MG63 (cell line): ENCODE results near the gene KCNK7. TPM values are rescaled to one million over a fixed set of nuclear protein-coding genes. Genes with fewer than 3 reads are reported as not detected.

Experiments used
- DNase-seq: peaks from one replicate; pipeline ENCODE4 v3.0.0-alpha.2; 2020
- H3K27me3 ChIP-seq: fragments of 250-450 bp; sonication (Bioruptor Pico); 2 replicates; pipeline ENCODE4 v1.5.1; 2020; ENCODE audit warnings: mild to moderate bottlenecking, moderate library complexity
- H3K36me3 ChIP-seq: fragments of 250-450 bp; sonication (Bioruptor Pico); 2 replicates; pipeline ENCODE4 v1.5.1; 2020; ENCODE audit warnings: mild to moderate bottlenecking, moderate library complexity
- H3K4me3 ChIP-seq: fragments of 250-450 bp; sonication (Bioruptor Pico); 2 replicates; pipeline ENCODE4 v1.5.1; 2020; ENCODE audit warnings: mild to moderate bottlenecking, moderate library complexity
- H3K9me3 ChIP-seq: fragments of 250-450 bp; sonication (Bioruptor Pico); 2 replicates; pipeline ENCODE4 v1.5.1; 2020; ENCODE audit warnings: mild to moderate bottlenecking, moderate library complexity
- total RNA-seq: library from RNA; depleted of rRNA; stranded (reverse); fragments of >200 nt; shearing (Covaris generic); gene quantifications from 2 replicates; pipeline ENCODE4 v1.2.3, GENCODE V29; 2014; ENCODE audit warnings: low replicate concordance

KCNK7 gene
- total RNA-seq, 1 experiment from 2014 or later, result not detected

DNA sequence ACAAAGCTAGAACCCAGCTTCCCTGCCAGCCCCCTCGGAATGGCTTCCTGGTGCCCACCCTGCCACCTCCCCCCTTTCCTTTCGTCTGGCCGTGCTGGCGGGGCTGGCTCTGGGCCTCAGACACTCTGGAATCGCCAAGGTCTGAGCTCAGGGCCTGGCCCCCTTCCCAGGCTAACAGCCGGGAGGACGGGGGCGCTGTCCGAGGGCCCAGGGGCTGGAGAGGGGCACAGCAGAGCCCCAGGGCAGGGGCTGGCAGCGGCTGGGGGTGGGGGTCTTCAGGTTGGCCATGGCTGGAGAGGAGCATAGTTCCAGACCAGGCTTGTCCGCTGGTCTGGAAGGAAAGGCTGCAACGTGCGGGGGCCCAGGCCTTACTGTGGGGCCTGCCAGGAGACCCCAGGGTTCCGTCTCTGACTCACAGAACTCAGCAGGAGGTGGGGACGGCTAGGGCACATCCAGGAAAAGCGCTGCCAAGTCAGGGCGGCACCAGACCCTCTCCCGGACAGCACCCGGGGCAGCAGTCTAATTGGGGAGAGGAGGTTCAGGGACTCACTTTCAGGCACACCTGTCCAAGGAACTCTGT, 36.6 kb downstream of the KCNK7 start:
- Histone ChIP-seq H3K4me3 (peak overlapping the region; percentile 55), H3K9me3 (no peaks in the 10 kb centered on the region), H3K36me3 (peaks cover 20% of the 10 kb centered on the region), H3K27me3 (no peaks in the 10 kb centered on the region)
- DNase-seq, result peak; percentile 94

DNA sequence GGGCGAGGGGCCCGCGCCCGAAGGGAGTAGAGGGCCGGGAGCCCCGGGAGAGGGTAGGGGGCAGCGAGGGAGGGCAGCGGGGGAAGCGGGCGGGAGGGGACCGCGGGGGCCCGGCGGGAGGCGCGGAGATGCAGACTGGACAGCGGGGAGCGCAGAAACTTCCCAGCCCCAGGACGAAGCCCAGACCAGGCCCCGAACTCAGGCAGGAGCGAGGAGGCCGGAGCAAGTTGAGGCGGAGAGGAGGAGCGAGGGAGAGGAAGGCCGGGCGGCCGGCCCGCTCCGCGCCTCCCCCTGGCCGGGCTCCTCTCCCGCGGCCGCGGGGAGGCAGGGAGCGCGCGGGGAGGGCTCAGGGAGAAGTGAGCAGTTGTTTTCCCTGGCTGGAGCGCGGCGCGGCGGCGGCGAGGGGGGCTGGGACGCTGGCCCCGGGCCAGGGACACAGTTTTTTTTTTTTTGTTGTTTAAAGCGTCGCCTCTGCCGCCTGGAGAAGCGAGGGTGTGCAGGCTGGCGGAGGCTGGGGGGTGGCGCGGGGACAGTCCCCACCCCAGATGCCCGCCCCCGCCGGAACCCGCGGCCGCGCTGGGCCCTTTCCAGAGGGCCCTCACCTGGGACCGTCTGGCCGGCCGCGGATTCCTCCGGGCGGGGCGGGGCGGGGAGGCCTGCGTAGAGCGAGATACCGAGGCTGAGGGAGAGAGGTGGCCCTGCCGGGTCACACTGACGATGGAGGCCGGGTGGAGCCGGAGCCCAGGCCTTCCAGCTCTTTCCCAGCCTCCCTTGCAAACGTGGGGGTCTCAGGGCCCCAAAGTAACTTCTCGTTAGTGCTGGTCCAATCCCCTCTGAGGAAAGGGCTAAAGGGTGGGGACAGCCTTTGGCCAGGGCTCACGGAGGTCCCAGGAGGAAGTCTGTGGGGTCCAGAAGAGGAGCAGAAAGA, 37.3 kb downstream of the KCNK7 start, which contains the start of gene LTBP3:
Gene LTBP3, minus strand, starts transcription at position 358 of the 928 bp plus-strand sequence. CDS start 400 bp downstream, outside the sequence.
- peak within 1 kb of the TSS; percentile 67 for H3K4me3 ChIP-seq
- no peaks in the 10 kb centered on the region for H3K9me3 ChIP-seq
- peak; percentile 89 for DNase-seq
- H3K36me3 ChIP-seq, result peaks cover 20% of the 10 kb centered on the region
- H3K27me3 ChIP-seq, result no peaks in the 10 kb centered on the region

DNA sequence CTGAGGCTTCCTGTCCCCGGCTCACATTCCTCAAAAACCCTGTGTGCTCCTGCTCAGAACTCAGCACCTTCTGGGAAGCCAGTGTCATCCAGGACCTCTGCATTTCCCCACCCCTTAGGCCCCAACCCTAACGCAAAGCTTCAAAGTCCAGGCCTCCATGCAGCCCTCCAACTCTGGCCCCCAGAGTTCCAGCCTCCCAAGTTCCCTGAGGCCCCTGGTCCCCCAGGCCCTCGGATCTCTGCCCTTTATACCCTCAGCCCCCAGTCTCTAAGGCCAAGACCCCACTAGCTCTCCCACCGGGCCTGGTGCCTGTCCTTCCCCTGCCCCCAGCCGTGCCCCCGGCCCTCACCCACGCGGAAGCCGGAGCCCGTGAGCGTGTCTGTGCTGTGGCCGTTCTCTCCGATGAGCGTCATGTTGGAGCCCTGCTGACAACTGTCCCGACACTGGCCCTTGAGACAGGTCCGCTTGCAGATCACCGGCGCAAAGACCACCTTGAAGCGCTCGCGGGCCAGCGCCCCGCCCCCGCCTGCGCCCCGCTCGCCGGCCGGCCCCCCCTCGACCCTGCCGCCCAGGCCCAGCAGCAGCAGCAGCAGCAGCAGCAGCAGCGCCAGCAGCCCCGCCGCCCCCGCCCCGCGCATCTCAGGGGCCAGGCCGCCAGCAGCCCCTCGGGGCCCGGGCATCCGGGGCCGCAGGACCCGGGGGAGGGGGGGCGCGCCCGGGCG, 38.2 kb downstream of the KCNK7 start:
- Histone ChIP-seq H3K4me3 (peak overlapping the region; percentile 67), H3K9me3 (no peaks in the 10 kb centered on the region), H3K36me3 (peaks cover 26% of the 10 kb centered on the region), H3K27me3 (no peaks in the 10 kb centered on the region)
- no peak for DNase-seq

DNA sequence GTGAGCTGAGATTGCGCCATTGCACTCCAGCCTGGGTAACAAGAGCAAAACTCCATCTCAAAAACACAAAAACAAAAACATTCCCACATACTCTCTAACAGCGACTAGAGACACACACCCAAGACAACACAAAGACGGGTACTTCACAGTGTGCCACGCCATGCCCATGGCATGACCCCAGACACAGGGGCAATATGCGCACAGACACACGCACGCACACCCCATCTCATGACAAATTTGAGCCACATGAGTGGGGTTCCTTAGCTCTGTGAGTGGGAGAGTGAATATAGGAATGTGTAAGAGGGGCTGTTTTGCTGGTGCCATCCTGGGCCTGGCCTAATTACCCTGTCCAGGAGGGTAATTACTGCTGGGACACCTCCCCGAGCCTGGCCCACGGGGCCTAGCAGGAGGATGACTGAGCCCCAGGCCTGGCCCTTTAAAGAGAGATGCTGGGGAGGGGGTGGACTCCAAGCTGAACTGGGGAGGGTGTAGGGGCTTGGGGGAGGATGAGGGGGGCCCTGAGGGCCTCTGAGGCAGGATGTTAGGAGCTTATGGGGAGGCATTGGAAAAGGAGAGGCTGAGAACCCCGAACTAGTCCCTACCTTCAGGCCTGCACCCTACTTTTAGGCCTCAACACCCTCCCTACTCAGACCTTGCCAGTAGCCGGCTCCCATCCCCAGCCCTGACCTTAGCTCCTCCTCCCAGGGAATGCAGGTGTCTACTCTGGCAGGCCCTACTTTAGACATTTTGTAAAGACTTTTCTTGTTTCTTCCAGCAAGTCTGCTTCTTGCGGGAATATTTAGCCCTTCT, 38.9 kb downstream of the KCNK7 start:
- no peak for DNase-seq
- H3K36me3 ChIP-seq, result peaks cover 34% of the 10 kb centered on the region
- no peaks in the 10 kb centered on the region for H3K27me3 ChIP-seq
- no peaks in the 10 kb centered on the region for H3K9me3 ChIP-seq
- peak overlapping the region; percentile 67 for H3K4me3 ChIP-seq

DNA sequence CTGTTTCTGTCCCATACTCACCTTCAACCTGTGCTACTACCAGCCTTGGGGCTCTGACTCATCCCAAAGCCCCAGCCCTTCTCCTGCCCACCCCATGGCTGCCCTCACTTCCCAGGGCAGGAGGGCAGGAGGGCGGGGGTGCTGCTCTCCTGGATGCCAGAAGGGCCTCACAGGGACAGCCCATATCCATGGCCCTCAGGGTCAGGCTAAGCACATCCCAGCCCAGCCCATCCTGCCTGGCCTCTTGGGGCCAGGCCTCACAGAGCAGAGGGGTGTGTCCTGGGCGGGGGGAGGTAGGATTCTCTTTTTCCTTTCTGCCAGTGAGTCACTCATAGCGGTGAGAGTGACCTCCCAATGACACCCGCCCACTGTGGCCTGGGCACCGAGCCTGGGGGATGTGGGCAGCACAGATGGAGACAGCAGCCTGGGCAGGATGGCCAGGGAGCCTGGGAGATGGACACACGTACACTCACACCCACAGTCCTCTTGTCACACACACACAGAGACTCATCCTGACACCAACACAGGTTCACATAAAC, 39.8 kb downstream of the KCNK7 start:
- no peaks in the 10 kb centered on the region for H3K27me3 ChIP-seq
- peaks cover 43% of the 10 kb centered on the region for H3K36me3 ChIP-seq
- peak; percentile 98 for DNase-seq
- H3K4me3 ChIP-seq, result peak overlapping the region; percentile 67
- no peaks in the 10 kb centered on the region for H3K9me3 ChIP-seq

DNA sequence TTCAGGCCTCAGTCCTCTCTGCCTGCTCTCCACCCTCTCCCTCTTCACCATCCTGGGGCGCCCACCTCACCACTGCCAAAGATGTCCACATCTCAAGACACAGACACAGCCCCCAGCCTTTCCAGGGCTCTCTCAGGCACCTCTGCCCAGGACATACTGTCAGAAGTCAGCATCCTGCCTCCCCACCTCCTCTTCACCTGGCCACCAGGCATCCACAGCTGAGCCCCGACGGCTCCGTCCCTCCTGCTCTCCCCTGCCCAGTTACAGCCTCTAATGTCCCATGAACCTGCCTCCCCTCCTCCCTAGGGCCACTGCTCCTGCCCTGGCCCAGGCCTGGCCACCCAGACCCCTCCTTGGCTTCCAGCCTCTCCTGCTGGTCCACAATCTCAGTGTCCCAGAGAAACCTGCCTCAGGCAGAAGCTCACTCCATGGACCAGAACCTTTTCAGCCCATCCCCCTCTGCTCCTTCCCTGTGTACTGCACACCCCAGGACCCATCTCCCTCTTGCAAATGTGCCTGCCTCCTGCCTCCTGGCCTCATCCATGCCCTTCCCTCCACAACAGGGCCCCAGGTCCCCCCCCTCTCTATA, 40.7 kb downstream of the KCNK7 start:
- DNase-seq, result no peak
- Histone ChIP-seq H3K4me3 (no peak overlapping the region), H3K9me3 (no peaks in the 10 kb centered on the region), H3K27me3 (no peaks in the 10 kb centered on the region), H3K36me3 (peaks cover 50% of the 10 kb centered on the region)

DNA sequence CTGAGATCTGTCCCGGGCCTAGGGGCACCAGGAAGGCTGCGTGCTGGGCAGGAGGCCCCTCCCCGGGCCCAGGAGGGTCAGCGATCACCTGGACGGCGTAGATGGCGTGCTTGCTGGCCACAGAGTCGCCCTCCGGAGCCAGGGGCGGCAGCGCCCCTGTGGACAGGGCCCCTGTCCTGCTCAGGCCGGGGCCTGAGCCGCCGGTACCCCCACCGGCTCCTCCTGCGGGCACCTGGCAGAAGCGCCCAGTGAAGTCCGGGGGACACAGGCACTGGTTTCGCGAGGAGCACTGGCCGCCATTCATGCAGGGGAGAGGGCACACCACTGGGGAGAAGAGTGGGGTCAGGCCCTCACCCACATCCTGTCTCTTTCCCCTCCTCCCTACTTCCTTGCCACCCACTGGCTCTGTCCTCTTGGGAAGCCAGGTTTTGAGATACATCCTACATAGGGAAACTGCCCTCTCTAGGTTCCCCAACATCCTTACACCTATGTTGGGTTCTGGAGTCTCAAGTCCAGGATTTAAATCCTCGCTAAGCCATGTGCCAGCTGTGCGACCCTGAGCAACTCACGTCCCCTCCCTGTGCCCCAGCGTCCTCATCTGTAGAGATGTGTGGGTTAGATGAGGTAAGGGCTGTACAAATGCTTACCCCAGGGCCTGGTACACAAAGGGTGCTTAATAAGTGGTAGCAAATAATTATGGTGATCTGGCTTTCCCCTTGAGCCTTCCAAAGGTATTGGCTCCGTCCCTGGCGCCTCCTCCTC, 41.4 kb downstream of the KCNK7 start:
- H3K4me3 ChIP-seq, result no peak overlapping the region
- peaks cover 54% of the 10 kb centered on the region for H3K36me3 ChIP-seq
- no peaks in the 10 kb centered on the region for H3K27me3 ChIP-seq
- H3K9me3 ChIP-seq, result no peaks in the 10 kb centered on the region
- no peak for DNase-seq

DNA sequence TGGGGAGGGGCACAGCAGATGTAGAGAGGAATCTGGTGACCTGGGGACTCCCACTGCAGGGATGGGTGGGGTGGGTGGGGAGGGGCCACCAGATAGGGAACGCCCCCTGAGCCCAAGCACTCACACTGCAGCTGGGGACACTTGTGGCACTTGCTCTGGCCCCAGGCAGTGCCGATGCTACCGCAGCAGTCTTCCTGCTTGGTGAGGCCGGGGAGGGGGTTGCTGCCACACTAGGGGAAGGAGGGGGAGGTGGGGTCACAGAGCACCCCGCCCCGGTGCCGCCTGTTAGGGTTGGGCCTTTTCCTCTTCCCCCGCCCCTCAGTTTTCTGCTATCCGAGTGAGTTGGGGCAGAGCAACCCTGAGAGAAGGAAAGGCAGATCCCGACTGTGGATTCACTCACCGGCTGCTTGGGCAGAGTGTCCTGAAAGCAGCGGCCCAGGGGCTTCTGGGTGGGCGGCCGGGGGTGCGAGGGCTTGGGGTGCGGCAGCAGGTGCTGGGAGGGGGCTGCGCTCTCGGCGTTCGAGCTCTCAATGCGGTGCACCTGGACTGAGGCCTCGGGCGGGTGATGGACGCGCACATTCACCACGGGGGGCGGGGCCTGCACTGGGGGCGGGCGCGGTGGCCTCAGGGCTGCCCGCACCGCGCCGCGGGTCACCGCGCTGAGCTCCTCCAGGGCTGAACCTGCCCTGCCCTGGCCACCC, 42.1 kb downstream of the KCNK7 start:
- peaks cover 62% of the 10 kb centered on the region for H3K36me3 ChIP-seq
- no peak overlapping the region for H3K4me3 ChIP-seq
- no peak for DNase-seq
- H3K27me3 ChIP-seq, result no peaks in the 10 kb centered on the region
- H3K9me3 ChIP-seq, result no peaks in the 10 kb centered on the region

DNA sequence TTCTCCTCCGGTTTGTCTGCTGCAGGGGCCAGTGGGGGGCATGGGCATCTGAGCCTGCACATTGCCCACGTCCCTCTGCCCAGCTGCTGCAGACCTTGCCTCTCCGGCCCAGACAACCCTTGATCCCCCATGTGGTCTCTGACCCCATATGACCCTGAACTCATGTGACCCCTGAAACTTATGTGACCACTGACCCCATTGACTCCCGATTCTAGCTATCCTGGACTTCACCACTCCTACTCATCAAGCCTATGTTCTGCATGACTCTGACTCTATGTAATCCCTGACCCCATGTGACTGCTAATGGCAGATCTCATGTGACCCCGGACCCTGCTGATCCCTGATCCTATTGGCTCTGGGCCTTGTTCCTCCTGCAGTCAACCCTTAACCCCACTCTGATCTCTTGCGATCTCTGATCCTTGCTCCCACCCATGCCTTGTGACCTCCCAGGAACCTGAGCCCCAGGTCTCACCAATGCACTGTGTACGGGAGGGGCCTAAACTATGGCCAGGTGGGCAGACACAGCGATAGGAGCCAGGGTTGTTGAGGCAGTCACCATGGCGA, 43.1 kb downstream of the KCNK7 start:
- DNase-seq, result no peak

DNA sequence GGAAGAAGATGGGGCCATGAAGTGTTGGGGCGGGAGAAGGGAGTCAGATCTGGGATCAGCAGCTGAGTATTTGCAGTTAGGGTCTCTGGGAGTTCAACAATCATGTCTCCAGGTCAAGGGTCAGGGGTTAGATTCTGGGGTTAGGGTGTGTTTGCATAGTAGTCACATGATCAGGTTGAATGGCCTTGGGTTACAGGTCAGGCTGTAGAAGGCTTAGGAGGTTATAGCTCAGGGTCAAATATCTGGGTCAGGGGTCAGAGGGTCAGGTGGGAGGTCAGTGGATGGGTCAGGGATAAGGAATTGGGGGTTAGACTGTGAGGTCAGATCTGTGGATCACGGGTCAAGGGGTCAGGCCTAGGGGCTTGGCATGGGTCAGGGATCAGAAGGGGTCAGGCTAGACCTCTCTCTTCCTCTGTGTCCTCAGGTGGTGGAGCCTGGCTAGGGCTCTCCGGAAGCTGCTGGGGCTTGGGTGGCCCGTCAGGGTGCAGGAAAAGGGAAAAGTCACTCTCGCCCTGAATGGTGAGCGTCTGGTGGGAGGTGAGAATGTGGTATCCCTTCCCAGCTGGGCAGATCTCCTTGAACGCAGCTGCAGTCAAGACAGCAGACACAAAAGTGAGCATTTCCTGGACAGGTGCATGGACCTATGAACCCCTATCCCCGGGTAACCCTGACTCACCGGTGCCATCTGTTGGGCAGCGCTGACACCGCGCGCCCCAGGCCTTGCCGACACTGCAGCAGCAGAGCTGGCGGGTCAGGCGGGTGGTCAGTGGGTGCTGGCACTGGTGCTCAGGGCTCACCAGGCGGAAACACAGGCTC, 43.8 kb downstream of the KCNK7 start:
- Histone ChIP-seq H3K9me3 (no peaks in the 10 kb centered on the region), H3K4me3 (no peak overlapping the region), H3K36me3 (peaks cover 69% of the 10 kb centered on the region), H3K27me3 (no peaks in the 10 kb centered on the region)
- DNase-seq, result peak; percentile 60

More for the DNA sequence above, 43.1 kb downstream of the KCNK7 start:
- Histone ChIP-seq H3K4me3 (no peak overlapping the region), H3K9me3 (no peaks in the 10 kb centered on the region), H3K36me3 (peaks cover 69% of the 10 kb centered on the region), H3K27me3 (no peaks in the 10 kb centered on the region)

DNA sequence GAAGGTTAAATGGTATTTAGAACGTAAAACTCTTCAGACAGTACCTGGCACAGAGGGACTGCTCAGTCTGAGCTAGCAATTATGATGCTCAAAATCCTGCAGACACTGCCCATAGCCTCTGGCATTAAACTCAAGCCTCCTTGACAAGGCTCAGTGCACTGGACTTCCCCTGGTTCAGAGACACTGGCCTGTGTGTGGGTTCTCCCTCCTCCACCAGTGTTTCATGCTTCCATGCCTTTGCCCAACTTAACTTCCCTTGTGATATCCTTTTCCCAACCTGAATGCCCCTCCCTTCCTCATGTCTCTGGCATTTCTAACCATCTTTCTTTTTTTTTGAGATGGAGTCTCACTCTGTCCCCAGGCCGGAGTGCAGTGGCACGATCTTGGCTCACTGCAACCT, 46.5 kb downstream of the KCNK7 start:
- Histone ChIP-seq H3K9me3 (no peaks in the 10 kb centered on the region), H3K36me3 (peaks cover 66% of the 10 kb centered on the region), H3K4me3 (no peak overlapping the region)

DNA sequence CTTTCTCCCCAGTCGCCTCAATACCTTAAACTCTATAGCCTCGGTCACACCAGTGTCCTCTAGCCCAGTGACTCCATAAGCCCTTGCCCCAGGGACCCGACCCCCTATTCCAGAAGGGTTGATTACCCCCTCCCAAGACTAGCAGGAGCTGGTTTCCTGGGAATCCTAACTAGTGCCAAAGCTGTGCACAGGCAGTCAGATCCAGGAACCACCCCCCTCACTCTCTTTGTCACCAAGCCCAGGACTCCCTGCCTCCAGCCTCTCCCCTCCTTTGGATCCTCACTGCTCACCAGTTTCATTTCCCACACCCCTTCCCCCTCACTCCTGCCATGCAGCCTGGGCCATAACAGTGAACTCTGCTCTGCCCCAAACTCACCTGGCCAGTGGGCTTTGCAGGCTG, 47.2 kb downstream of the KCNK7 start:
- Histone ChIP-seq H3K27me3 (no peaks in the 10 kb centered on the region), H3K36me3 (peaks cover 66% of the 10 kb centered on the region), H3K4me3 (no peak overlapping the region), H3K9me3 (no peaks in the 10 kb centered on the region)
- DNase-seq, result no peak

More for the DNA sequence above, 46.5 kb downstream of the KCNK7 start:
- no peak for DNase-seq
- no peaks in the 10 kb centered on the region for H3K27me3 ChIP-seq

DNA sequence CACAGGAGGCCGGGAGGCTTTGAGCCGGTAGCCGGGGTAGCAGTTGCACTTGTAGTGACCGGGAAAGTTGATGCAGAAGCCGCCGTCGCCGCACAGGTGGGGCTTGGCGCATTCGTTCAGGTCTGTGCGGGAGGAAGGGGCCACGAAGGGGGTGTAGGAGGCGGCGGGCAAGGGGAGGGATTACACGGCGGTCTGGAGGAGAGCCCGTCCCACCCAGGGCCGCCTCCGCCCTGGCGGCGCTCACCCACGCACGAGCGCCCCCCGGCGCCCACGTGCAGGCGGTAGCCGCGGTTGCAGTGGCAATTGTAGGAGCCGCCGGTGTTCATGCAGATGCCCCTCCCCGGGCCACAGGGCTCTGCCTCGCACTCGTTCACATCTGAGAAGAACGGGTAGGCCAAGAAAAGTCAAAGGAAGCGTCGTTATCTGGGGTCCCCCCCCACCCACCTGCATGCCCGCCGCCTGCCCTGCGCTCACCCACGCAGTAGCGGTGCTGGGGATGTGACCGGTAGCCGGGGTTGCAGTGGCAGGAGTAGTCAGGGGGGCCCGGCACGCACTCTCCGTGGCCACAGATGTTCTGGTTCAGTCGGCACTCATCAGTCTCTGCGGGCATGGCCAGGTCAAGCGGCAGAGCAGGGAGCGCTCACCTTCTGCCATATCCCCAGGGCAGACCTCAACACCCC, 48.0 kb downstream of the KCNK7 start:
- no peaks in the 10 kb centered on the region for H3K9me3 ChIP-seq
- peaks cover 62% of the 10 kb centered on the region for H3K36me3 ChIP-seq
- H3K4me3 ChIP-seq, result no peak overlapping the region
- DNase-seq, result no peak
- H3K27me3 ChIP-seq, result no peaks in the 10 kb centered on the region
